Stimulated activated CD8-positive, alpha-beta memory T cell treated with anti-CD3 and anti-CD28 coated beads, Interleukin-15, amount 100 ng/mL, for 48 hours (primary cell): ENCODE measurements around the gene SERPINA9.
"Not testable (repeated sequence)": the region's sequence is repeated elsewhere in the genome, so short reads cannot be mapped to it uniquely, and the experiment has no call there.

Experiments used
- DNase-seq, 2 donors: peaks; one replicate each; pipeline ENCODE4 v3.0.0-alpha.2; 2020; ENCODE audit warnings: low read depth in 2 of 2

The SERPINA9 gene

DNA sequence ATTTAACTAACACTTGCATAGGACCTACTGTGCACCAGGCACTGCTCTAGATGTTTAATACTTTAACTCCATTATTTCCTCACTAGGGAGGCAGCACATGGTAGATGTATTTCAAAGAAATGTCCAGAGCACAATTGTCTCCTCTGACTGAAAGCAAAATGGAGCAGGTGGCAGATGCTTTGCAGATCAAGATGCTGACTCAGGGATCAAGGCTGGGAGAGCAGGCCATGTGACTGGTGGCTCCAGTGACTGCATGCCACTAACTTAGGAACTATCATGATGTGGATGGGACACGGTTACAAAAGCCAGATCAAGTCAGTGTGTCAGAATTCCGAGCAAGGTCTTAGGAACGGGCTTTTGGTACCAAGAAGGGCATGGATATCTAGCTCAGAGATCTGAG lies 51.6 kb downstream of the SERPINA9 start:
- DNase-seq = no peak

DNA sequence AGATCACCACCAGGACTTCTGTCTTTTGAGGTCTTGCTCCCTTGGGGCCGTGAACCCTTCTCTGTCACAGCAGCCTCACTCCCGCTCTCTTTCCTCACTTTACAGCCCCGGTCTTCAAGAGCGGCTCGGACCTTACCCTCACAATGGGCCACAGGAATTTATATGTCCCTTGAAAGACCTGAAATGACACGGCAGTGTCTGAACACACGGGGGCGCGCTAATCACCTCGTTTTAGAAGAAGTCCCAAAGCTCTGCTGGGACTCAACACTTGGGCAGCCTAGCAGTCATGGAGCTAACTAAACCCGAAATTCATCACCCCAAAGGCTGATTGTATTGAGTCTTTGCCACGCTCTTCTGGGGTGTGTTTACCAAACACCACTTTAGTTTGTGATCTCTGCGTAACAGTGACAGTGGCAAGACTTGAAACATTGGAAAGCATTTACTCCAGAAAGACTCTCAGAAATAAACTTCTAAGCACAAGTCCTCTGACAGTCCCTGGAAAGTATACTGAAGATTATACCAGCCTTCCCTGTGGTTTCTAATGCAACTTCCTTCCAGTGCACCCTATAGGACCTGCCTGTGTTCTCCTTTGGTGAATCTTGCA lies 52.4 kb downstream of the SERPINA9 start:
- peak; percentile 8 to 23 for DNase-seq

DNA sequence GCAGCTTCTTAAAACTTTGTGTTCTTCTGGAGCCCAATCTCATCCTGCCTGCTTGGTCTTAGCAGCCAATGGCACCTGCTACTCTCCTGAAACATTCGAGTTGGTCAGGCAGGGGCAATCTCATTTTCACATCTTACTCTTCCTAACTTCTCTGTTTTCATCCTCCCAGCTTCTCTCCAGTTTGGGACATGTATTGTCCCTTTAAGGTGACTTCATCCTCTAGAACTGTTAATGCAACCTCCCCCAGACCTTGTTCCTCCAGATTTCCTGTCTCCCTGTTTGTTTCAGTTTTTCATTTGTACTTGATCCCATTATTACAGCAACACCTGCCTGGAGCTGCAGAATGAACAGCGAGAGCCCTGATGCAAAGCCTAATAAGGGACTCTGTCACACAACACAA lies 54.7 kb downstream of the SERPINA9 start:
- no peak for DNase-seq

DNA sequence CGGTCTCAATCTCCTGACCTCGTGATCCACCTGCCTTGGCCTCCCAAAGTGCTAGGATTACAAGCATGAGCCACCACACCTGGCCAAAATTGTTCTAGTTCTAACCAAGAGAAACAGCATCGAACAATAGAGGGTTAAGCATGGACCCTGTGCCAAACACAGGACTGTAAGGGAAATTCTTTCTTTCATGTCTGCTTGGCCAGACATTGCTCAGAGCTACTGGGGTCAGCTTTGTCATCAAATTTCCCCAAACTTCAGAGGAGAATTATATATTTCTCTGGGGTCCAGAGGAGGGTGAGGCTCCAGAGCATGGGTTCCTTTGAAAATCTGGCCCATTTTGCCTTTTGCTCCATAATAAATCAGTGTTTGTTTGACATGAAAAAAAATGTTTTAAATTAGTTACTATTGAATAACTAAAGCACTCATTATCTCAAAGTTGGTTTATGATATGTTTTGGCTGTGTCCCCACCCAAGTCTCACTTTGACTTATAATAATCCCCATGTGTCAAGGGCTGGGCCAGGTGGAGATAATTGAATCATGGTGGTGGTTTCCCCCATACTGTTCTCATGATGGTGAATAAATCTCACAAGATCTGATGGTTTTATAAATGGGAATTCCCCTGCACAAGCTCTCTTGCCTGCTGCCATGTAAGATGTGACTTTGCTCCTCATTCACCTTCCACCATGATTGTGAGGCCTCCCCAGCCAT lies 58.3 kb downstream of the SERPINA9 start:
- DNase-seq = not testable (repeated sequence)
